BE2C (cell line): ENCODE results near the gene ATF6.

Experiments
- DNase-seq: peaks from one replicate; pipeline ENCODE4 v3.0.0-alpha.2; 2020
- H3K27me3 ChIP-seq: fragments of 250-450 bp; sonication (Bioruptor Pico); 2 replicates; pipeline ENCODE4 v1.5.1; 2020; ENCODE audit warnings: mild to moderate bottlenecking
- H3K36me3 ChIP-seq: fragments of 250-450 bp; sonication (Bioruptor Pico); 2 replicates; pipeline ENCODE4 v1.5.1; 2020; ENCODE audit warnings: mild to moderate bottlenecking
- H3K4me1 ChIP-seq: fragments of 250-450 bp; sonication (Bioruptor Pico); 2 replicates; pipeline ENCODE4 v1.5.1; 2020
- H3K4me3 ChIP-seq: 2 replicates; pipeline ENCODE4 v1.5.1; 2011; ENCODE audit warnings: low read depth, low read length
- H3K9me3 ChIP-seq: fragments of 250-450 bp; sonication (Bioruptor Pico); 2 replicates; pipeline ENCODE4 v1.5.1; 2020
- TF ChIP-seq, protein P1 (sequence below): IDR thresholded peaks from 2 replicates; pipeline ENCODE4 v1.5.1; 2012; ENCODE audit warnings: mild to moderate bottlenecking, low read depth, low read length

The ATF6 gene

DNA sequence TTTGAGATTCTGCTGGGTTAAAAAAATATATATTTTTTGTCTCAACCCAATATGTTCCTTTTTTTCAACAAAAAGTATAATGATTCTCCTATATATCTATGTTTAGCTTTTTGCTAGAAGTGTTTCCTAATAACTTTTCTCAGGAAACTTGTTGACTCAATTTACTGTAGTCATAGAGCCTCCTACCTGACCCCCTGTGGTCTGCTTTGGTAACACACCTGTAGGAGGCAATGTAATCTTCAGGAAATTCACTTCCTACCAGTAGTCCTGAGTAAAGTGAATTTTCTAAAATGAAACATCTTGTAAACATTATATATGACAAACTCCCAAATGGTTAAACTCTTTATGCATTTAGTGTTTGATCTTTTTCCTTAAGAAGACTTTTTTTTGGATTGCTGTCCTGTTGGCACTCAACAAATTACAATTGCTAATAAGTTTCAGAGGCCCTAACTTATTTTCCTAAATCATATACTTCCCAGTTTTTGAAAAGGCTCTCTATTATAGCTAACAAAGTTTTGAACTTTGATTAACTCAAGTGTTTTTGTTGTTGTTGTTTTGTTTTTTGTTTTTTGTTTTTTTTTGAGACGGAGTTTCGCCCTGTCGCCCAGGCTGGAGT lies 139.3 kb downstream of the ATF6 start:
- TF ChIP-seq, protein P1, sequence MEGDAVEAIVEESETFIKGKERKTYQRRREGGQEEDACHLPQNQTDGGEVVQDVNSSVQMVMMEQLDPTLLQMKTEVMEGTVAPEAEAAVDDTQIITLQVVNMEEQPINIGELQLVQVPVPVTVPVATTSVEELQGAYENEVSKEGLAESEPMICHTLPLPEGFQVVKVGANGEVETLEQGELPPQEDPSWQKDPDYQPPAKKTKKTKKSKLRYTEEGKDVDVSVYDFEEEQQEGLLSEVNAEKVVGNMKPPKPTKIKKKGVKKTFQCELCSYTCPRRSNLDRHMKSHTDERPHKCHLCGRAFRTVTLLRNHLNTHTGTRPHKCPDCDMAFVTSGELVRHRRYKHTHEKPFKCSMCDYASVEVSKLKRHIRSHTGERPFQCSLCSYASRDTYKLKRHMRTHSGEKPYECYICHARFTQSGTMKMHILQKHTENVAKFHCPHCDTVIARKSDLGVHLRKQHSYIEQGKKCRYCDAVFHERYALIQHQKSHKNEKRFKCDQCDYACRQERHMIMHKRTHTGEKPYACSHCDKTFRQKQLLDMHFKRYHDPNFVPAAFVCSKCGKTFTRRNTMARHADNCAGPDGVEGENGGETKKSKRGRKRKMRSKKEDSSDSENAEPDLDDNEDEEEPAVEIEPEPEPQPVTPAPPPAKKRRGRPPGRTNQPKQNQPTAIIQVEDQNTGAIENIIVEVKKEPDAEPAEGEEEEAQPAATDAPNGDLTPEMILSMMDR: peak; percentile 71
- H3K36me3 ChIP-seq: no peaks in the 10 kb centered on the region
- DNase-seq: peak; percentile 33

DNA sequence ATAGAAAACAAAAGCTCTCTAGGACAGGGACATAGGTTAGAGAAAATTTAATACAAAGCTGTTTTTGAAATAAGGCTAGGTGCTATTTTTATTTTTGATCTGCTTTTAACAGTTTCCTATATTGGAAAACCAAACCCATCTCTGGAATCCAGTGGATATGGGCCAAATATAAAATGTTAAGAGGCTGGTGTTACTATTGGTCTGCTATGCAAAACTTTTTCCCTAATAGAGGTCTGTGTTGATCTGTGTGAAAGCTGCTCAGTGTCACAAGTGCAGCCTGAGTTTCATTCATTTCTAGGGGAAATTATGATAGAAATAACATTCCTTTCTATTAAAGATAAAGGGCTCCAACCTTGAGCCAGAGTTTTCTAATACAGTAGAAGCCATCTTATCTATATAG lies 141.1 kb downstream of the ATF6 start:
- TF ChIP-seq, protein P1: no peak
- no peaks in the 10 kb centered on the region for H3K27me3 ChIP-seq
- H3K4me3 ChIP-seq: no peak overlapping the region
- peaks cover 8% of the 10 kb centered on the region for H3K4me1 ChIP-seq
- no peaks in the 10 kb centered on the region for H3K36me3 ChIP-seq
- H3K9me3 ChIP-seq: no peaks in the 10 kb centered on the region
- no peak for DNase-seq

More for the DNA sequence above, 139.3 kb downstream of the ATF6 start:
- Histone ChIP-seq H3K9me3 (no peaks in the 10 kb centered on the region), H3K4me1 (peaks cover 8% of the 10 kb centered on the region), H3K27me3 (no peaks in the 10 kb centered on the region), H3K4me3 (no peak overlapping the region)

DNA sequence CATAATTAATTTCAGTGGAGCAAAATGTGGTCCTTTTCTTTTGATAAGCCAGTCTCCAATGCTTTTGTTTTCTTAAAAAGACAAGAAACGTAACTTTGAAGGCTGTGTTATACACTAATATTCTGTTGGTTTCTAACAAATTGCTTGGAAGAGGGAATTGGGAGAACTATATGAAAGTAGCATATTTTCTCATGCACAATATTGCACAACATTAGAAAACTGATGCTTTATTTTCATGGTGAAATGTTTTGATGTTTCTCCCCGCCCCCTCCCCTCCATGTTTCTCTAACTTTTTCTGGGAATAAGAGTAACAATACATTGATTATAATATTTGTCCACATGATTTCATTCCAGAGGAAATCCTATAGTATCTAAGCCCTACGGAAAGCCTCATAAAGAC lies 142.1 kb downstream of the ATF6 start:
- no peak overlapping the region for H3K4me3 ChIP-seq
- no peak for DNase-seq
- H3K27me3 ChIP-seq: no peaks in the 10 kb centered on the region
- H3K4me1 ChIP-seq: peaks cover 4% of the 10 kb centered on the region
- H3K36me3 ChIP-seq: no peaks in the 10 kb centered on the region
- TF ChIP-seq, protein P1: no peak
- no peaks in the 10 kb centered on the region for H3K9me3 ChIP-seq

DNA sequence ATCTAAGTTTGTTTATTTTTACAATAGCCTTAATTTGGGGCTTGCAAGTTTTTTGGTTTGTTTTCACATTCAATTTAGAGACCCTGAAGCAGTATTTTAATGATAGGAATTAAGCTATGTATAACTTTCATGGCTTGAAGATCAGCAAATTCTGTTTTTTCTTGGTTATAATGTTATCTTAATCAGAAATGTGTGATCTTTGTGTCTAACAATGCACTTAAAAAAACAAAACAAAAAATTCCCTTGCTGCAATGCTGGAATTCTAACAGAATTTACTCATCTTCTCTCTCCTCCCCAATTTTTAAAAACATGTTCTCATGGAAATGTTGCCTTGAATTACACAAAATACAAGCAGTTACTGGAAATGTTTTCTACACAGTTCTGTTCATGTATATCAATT lies 144.5 kb downstream of the ATF6 start:
- TF ChIP-seq, protein P1: no peak
- Histone ChIP-seq H3K4me1 (peaks cover 4% of the 10 kb centered on the region), H3K27me3 (no peaks in the 10 kb centered on the region), H3K4me3 (no peak overlapping the region), H3K36me3 (no peaks in the 10 kb centered on the region), H3K9me3 (no peaks in the 10 kb centered on the region)
- DNase-seq: no peak

DNA sequence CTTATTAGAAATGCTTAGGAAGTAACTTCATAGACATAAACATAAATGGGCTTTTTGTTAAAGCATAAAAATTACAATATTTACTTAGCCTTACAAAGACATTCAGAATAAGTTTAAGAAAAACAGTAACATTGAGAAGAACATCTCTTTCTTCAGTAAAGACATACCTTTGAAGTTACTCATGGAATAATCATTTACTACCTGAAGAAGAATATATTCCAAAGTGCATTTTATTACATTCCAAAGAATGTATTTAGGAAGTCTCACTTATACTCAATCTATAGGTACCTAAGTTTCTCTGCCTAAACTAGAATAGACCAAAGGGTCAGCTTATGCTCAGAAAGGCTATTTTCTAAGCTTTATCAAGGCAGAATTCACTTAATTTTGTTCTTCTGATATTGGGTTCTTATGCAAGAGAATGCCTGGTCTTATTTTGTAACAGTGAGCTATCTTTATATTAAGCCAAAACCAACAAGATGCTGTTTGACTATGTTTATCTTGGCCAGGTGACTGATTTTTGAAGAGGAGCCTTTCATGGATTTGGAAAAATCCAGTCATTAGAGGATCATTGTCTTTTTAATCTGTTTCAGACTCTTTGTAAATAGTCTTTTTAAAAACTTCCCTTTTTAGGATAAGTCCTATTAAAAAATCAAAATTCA lies 147.5 kb downstream of the ATF6 start:
- Histone ChIP-seq H3K36me3 (no peaks in the 10 kb centered on the region), H3K27me3 (no peaks in the 10 kb centered on the region), H3K9me3 (no peaks in the 10 kb centered on the region), H3K4me3 (no peak overlapping the region), H3K4me1 (no peaks in the 10 kb centered on the region)
- TF ChIP-seq, protein P1: no peak
- no peak for DNase-seq

DNA sequence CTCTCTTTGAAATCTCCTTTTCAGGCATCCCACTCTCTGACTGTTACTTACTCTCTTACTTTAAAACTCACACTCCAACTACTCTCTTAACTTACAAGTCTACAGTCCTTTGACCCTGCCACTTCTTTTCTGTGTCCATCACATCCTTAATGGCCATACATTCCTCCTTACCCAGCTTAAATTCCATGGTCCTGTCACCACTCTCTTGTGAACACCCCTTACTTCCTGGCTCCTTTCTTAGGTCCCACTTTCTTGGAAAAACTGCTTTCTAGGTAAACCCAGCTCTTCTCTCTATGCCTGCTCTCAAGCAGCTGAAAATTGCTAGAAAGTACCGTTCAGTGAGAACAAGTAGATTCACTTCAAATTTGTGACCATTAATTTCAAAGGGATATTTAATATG lies 148.5 kb downstream of the ATF6 start:
- DNase-seq: no peak
- H3K27me3 ChIP-seq: no peaks in the 10 kb centered on the region
- H3K4me1 ChIP-seq: no peaks in the 10 kb centered on the region
- H3K36me3 ChIP-seq: no peaks in the 10 kb centered on the region
- no peaks in the 10 kb centered on the region for H3K9me3 ChIP-seq
- no peak overlapping the region for H3K4me3 ChIP-seq
- TF ChIP-seq, protein P1: no peak
